Pulmonary artery endothelial cell (primary cell): ENCODE results near the gene SUPT7L. TPM values are rescaled to one million over a fixed set of nuclear protein-coding genes. Genes with fewer than 3 reads are reported as not detected.
A peak's percentile ranks its signal among the peaks of the same experiment; 100 is the strongest.

Experiments
- DNase-seq: peaks from one replicate; pipeline ENCODE4 v3.0.0-alpha.2; 2011; ENCODE audit warnings: low read depth, low spot score
- total RNA-seq: library from RNA; depleted of rRNA; stranded (reverse); fragments of >200 nt; gene quantifications from 2 replicates; pipeline ENCODE4 v1.2.3, GENCODE V29; 2014

The SUPT7L gene
- 9.6 and 14.9 TPM in 2 replicates for total RNA-seq

GRCh38 chr2:27663285-27664153 lies at the start of gene SUPT7L, which contains the start of gene SLC4A1AP:
Gene SUPT7L (minus strand): TSS chr2:27663614. CDS start chr2:27662192, 1,422 bp downstream.
Gene SLC4A1AP (plus strand): TSS chr2:27663889. CDS start chr2:27663915, 26 bp downstream.
- DNase-seq: peak; percentile 62

GRCh38 chr2:27713201-27713600 lies 49.8 kb upstream of the SUPT7L start:
- DNase-seq: no peak

GRCh38 chr2:27712522-27712921 lies 49.1 kb upstream of the SUPT7L start:
- no peak for DNase-seq

- DNase-seq: no peak
Observed at GRCh38 chr2:27711804-27712203, 48.4 kb upstream of the SUPT7L start.

GRCh38 chr2:27710640-27711430 lies 47.4 kb upstream of the SUPT7L start:
- DNase-seq: no peak

GRCh38 chr2:27709960-27710575 lies 46.7 kb upstream of the SUPT7L start:
- no peak for DNase-seq

- DNase-seq: no peak
Observed at GRCh38 chr2:27709326-27709725, 45.9 kb upstream of the SUPT7L start.

- no peak for DNase-seq
Observed at GRCh38 chr2:27708666-27709065, 45.3 kb upstream of the SUPT7L start.

GRCh38 chr2:27708257-27708654 lies 44.8 kb upstream of the SUPT7L start:
- DNase-seq: no peak

GRCh38 chr2:27707462-27708256 lies 44.2 kb upstream of the SUPT7L start:
- DNase-seq: no peak

GRCh38 chr2:27705851-27706622 lies 42.6 kb upstream of the SUPT7L start:
- peak; percentile 88 for DNase-seq

- no peak for DNase-seq
Observed at GRCh38 chr2:27704342-27704876, 41.0 kb upstream of the SUPT7L start.

GRCh38 chr2:27703638-27704341 lies 40.4 kb upstream of the SUPT7L start:
- DNase-seq: peak; percentile 55

GRCh38 chr2:27702302-27702701 lies 38.9 kb upstream of the SUPT7L start:
- DNase-seq: no peak

GRCh38 chr2:27701676-27702075 lies 38.3 kb upstream of the SUPT7L start:
- no peak for DNase-seq

GRCh38 chr2:27697660-27698059 lies 34.2 kb upstream of the SUPT7L start:
- no peak for DNase-seq

- DNase-seq: no peak
Observed at GRCh38 chr2:27690052-27690451, 26.6 kb upstream of the SUPT7L start.

- DNase-seq: no peak
Observed at GRCh38 chr2:27689424-27689823, 26.0 kb upstream of the SUPT7L start.

GRCh38 chr2:27687232-27687631 lies 23.8 kb upstream of the SUPT7L start:
- DNase-seq: no peak
